Ovary (tissue), 3 donors: ENCODE data around the gene GPATCH1.

Source experiments
- EP300 ChIP-seq: sonication (generic); formaldehyde crosslinking; IDR thresholded peaks from one replicate; pipeline ENCODE4 v1.6.1; 2017; ENCODE audit warnings: antibody characterized with exemption
- POLR2A ChIP-seq: fragments of 450-650 bp; IDR thresholded peaks from one replicate; pipeline ENCODE4 v1.6.1; 2017; ENCODE audit warnings: antibody characterized with exemption, mild to moderate bottlenecking, moderate library complexity
- TF ChIP-seq, protein P1 (sequence below), 3 donors: fragments of 450-650 bp in 2 of 3; fragments of 200-600 bp in 1 of 3; IDR thresholded peaks; one replicate each; pipeline versions ENCODE4 v1.5.1 to v1.8.0; 2016 to 2022; ENCODE audit warnings: antibody characterized with exemption in 3 of 3, mild to moderate bottlenecking in 1 of 3
- donor health status: DM: no; HTN: no; CAD: no.

DNA sequence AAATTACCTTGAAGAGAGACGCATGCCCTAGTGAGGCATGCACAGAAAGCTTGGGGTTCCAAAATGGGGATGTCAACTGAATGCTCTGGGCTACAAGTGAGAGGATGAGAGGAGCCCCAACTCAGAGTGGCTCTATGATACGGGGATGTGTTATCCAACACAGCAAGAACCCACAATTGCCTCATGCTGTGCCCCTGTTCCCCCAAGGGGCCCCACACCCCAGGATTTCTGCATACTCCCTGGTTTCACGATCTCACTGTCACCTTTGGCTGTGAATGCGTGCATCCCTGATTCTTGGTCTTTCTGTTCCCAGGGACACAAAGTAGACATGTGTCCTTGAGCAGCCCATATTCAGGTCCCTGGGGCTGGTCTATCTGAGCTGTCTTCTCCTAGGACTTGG is 80.2 kb downstream of the GPATCH1 start:
- TF ChIP-seq, protein P1, sequence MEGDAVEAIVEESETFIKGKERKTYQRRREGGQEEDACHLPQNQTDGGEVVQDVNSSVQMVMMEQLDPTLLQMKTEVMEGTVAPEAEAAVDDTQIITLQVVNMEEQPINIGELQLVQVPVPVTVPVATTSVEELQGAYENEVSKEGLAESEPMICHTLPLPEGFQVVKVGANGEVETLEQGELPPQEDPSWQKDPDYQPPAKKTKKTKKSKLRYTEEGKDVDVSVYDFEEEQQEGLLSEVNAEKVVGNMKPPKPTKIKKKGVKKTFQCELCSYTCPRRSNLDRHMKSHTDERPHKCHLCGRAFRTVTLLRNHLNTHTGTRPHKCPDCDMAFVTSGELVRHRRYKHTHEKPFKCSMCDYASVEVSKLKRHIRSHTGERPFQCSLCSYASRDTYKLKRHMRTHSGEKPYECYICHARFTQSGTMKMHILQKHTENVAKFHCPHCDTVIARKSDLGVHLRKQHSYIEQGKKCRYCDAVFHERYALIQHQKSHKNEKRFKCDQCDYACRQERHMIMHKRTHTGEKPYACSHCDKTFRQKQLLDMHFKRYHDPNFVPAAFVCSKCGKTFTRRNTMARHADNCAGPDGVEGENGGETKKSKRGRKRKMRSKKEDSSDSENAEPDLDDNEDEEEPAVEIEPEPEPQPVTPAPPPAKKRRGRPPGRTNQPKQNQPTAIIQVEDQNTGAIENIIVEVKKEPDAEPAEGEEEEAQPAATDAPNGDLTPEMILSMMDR (IDR thresholded peaks at IDR 0.05): no peak
- TF ChIP-seq POLR2A (no peak), EP300 (no peak)
